GM19328 (cell line): Measurements from ENCODE around the gene ATG4C.

Source experiments
- ATAC-seq: cut with Tn5 transposase; IDR thresholded peaks from one replicate; pipeline ENCODE4 v1.9.1; 2021; ENCODE audit warnings: mild to moderate bottlenecking, moderate library complexity; ENCODE audit not compliant: unreplicated experiment

ATG4C gene

GRCh38 chr1:62903522-62903921 lies 119.6 kb downstream of the ATG4C start:
- no peak for ATAC-seq

- no peak for ATAC-seq
Measured at GRCh38 chr1:62903982-62904855, 120.3 kb downstream of the ATG4C start.

- no peak for ATAC-seq
Measured at GRCh38 chr1:62904856-62905225, 120.9 kb downstream of the ATG4C start.

- no peak for ATAC-seq
Measured at GRCh38 chr1:62905309-62905708, 121.4 kb downstream of the ATG4C start.

- ATAC-seq: no peak
Measured at GRCh38 chr1:62905872-62906271, 121.9 kb downstream of the ATG4C start.

GRCh38 chr1:62906428-62906886 lies 122.5 kb downstream of the ATG4C start:
- ATAC-seq: no peak

- no peak for ATAC-seq
Measured at GRCh38 chr1:62908168-62908695, 124.3 kb downstream of the ATG4C start.

GRCh38 chr1:62912028-62912638 lies 128.2 kb downstream of the ATG4C start:
- no peak for ATAC-seq
